ENCODE measurements around the gene THPO. TPM values are rescaled to one million over a fixed set of nuclear protein-coding genes. Genes with fewer than 3 reads are reported as not detected.

Gene THPO
- total RNA-seq, 1 donor from 2014 or later = not detected

Other genes with a start within 250 kb of the THPO start
- 72.0 and 74.2 TPM in 2 replicates for gene EIF2B5, start 242.8 kb downstream of the THPO start, total RNA-seq
- gene DVL3, start 222.8 kb downstream of the THPO start, total RNA-seq = 52.1 and 54.2 TPM in 2 replicates
- gene AP2M1, start 203.4 kb downstream of the THPO start, total RNA-seq = 169 and 177 TPM in 2 replicates
- 78.0 and 86.7 TPM in 2 replicates for gene ABCF3, start 192.0 kb downstream of the THPO start, total RNA-seq
- 0.42 and 0.76 TPM in 2 replicates for gene VWA5B2, start 148.6 kb downstream of the THPO start, total RNA-seq
- 33.8 and 34.0 TPM in 2 replicates for gene ALG3, start 129.2 kb downstream of the THPO start, total RNA-seq
- 1.9 and 2.9 TPM in 2 replicates for gene EEF1AKMT4, start 128.5 kb downstream of the THPO start, total RNA-seq
- gene CAMK2N2, start 116.7 kb downstream of the THPO start, total RNA-seq = not detected in 2 replicates
- gene ECE2, start 102.2 kb downstream of the THPO start, total RNA-seq = not detected in 2 replicates
- 206 and 210 TPM in 2 replicates for gene PSMD2, start 79.0 kb downstream of the THPO start, total RNA-seq
- gene EIF4G1, start 63.6 kb downstream of the THPO start, total RNA-seq = 292 and 319 TPM in 2 replicates
- 4.5 and 5.3 TPM in 2 replicates for gene FAM131A, start 40.6 kb downstream of the THPO start, total RNA-seq
- 3.4 and 3.5 TPM in 2 replicates for gene CLCN2, start 16.6 kb downstream of the THPO start, total RNA-seq
- gene POLR2H, start 16.5 kb downstream of the THPO start, total RNA-seq = 49.3 and 60.5 TPM in 2 replicates
- not detected in 2 replicates for gene CHRD, start 1.8 kb upstream of the THPO start, total RNA-seq
- 0.05 and 0.07 TPM in 2 replicates for gene EPHB3, start 183.6 kb upstream of the THPO start, total RNA-seq